HS-27A (cell line): ENCODE data around the gene CEACAM7.
A peak's percentile ranks its signal among the peaks of the same experiment; 100 is the strongest.
"Not testable (repeated sequence)": the region's sequence is repeated elsewhere in the genome, so short reads cannot be mapped to it uniquely, and the experiment has no call there.

Source experiments
- DNase-seq: peaks from one replicate; pipeline ENCODE4 v3.0.0-alpha.2; 2012; ENCODE audit warnings: low read depth, missing footprints

CEACAM7 gene

DNA sequence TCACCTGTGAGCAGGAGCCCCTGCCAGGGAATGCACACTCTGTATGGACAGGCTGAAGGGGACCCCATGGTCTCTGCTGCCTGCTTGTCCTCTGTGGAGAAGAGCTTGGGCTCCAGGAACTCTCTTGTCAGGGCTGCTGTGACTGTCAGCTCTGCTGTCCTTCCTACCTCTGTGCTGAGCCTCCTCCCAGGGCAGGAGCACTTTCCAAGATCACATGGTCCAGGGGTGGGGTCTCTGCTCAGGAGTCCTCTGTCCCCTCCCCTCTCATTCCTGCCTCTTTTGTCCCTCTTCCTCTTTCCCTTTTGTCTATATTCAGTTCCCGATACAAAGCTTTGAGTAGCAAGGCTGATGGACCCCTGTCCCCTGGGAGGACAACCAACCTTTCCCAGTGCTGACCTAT lies at the start of gene CEACAM7:
Gene CEACAM7, minus strand, starts transcription at position 173 of the 400 bp plus-strand sequence. Its CDS starts 105 bp downstream, at position 68.
- no peak for DNase-seq

DNA sequence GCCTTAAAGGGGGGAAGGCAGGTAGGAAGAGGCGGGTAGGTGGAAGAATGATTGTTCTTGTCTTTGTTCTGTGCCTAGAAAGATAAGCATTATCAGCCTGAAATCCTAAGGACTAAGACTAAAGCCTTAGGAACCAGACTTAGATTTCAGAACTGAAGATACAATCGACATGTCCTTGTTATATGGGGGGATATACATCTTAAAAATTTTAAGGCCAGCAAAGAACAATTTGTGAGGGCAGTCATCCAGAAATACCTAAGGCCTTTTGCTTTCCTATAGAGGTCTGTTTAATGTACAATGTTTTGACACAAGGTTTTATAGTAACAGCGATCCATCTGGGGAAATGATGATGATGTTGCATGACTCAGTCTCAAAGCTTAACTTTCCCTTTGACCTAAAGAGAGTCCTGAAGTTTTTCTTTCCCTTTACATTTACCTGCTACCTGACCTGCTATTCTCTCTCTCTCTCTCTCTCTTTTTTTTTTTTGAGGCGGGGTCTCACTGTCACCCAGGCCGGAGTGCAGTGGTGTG lies 47.1 kb upstream of the CEACAM7 start:
- DNase-seq: no peak

DNA sequence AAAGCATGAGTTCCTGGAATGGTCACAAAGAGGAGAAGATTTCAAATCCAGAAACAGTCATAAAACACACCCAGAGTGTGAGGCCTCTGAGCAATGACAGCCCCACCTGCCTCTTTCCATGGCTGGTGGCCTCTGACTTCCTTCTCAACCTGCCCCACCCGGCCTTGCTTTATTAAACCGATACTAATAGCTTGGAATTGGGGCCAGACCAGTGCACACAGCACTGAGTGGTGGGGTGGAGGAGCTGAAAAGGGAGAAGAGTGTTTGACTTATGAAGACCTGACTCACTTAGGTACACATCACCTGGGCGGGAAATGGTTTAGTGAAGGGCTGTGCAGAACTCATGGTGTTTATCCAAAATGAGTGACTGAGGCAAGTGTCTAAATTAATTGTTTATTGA lies 46.5 kb upstream of the CEACAM7 start:
- DNase-seq: no peak

GRCh38 chr19:41734156-41734555 lies 46.1 kb upstream of the CEACAM7 start:
- DNase-seq: no peak

DNA sequence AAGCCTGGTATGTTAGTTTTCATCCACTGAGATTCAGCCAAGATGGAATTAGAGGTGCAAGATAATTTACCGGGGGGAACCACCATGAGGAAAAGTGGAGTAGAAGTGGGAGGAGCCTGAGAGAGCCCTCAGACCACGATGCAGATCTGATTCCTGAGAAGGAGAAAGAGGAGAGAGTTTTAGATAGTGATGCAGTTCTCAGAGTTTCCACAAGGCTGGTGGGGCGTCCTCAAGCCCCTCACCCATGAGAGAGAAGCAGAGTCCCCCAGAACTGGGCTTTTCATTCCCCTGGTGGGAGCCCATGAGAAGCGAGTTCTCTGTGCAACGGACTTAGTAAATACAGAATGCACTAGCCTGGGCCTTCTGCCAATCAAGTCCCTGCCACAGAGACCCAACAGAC lies 38.4 kb upstream of the CEACAM7 start:
- DNase-seq: no peak

- no peak for DNase-seq
These were observed 32.0 kb upstream of the CEACAM7 start for GRCh38 chr19:41720103-41720502.

GRCh38 chr19:41718761-41719160 lies 30.7 kb upstream of the CEACAM7 start:
- no peak for DNase-seq

DNA sequence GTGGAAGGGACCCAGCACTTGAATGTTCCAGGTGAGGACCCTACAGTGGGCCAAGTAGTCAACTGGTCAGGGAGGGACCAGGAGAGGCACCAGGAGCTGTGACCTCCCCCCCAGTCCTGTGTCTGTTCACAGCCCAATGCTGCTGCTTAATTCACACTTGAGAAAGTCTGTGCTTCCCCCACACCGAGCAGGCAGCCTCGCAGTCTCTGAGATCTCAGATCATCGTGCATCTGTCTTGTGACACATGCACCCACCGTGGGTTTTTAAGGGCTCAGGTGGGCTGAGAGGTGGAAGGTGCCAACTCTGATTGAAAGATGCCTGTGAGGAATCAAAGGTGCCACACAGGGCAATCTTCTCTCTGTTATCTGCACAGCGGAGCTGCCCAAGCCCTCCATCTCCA lies 26.5 kb upstream of the CEACAM7 start:
- no peak for DNase-seq

DNA sequence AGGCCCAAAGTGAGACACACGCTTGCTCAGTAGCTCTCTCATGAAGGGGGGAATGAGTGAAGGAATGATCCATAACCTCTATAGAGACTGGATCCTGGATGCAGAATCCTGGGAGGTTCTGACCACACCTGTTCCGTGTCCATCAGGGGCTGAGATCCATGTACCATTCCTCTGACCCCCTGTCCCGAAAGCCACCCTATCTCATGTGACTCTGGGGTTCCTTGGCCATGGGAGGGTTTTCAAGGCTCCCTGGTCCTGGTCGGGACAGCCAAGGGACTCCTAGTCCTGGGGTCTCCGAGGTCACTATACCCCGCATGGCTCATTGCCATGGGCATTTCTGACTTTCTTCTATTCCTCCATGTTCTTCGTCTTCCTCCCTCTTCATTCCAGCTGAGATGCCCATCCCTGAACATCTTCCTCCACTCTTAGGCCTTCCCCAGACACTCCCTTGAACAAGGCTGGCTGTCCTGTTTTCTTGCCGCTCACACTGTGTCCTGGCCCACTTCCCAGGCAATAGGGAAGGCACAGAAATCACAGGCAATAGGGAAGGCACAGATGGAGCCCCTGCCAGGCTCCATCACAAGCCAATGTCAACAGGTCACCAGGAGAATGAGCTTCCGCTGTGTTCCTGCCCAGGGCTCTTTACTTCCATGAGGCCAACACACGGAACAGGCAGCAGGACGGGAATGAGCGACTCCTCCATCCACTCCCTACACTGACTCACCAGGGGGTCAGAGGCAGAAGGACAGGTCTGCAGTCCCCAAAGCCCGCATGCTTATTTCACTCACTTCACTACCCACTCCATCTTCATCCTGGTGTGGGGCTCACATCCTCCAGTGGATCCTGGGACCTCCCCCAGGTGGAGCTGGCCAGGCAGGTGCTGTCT lies 23.5 kb upstream of the CEACAM7 start:
- no peak for DNase-seq

DNA sequence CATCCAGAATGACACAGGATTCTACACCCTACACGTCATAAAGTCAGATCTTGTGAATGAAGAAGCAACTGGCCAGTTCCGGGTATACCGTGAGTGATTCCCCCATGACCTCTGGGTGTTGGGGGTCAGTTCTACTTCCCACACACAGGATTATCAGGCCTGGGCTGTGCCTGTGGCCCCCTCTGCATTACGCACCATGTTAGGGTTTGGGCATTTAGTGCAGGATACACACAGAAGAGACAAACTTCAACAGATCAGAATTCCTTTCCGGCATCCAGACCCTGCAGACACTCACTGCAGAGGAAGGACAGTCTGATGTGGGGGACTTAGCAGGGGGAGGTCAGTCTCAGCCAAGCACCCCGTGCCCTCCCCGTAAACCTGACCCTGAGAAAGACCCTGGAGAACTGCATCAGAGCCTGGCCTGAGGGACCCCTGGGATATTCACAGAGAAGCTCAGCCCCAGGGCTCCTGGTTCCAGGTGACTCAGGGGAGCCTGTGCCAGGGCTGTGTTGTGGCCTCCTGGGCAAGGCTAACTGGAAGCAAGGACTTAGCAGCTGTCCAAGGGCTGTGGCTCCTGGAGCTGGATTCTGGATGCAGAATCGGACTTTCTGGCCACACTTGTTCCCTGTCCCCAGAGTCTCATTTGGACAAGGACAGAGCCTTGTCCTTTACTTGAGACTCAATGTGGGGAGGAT lies 22.0 kb upstream of the CEACAM7 start:
- no peak for DNase-seq

DNA sequence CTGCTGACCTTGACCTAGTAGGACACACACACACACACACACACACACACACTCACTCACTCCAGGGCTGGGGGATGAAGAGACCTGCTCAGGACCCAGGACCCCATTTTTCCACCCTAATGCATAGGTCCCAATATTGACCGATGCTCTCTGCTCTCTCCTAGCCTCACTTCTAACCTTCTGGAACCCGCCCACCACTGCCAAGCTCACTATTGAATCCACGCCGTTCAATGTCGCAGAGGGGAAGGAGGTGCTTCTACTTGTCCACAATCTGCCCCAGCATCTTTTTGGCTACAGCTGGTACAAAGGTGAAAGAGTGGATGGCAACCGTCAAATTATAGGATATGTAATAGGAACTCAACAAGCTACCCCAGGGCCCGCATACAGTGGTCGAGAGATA lies 21.4 kb upstream of the CEACAM7 start:
- not testable (repeated sequence) for DNase-seq

GRCh38 chr19:41708481-41708880 lies 20.4 kb upstream of the CEACAM7 start, which contains the start of gene CEACAM5:
Gene CEACAM5 (plus strand): TSS chr19:41708626. CDS start chr19:41708732, 106 bp downstream.
- no peak for DNase-seq

GRCh38 chr19:41707871-41708371 lies 19.9 kb upstream of the CEACAM7 start:
- no peak for DNase-seq

DNA sequence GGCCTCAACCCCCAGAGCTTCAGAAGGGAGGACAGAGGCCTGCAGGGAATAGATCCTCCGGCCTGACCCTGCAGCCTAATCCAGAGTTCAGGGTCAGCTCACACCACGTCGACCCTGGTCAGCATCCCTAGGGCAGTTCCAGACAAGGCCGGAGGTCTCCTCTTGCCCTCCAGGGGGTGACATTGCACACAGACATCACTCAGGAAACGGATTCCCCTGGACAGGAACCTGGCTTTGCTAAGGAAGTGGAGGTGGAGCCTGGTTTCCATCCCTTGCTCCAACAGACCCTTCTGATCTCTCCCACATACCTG lies 19.4 kb upstream of the CEACAM7 start:
- DNase-seq: no peak

DNA sequence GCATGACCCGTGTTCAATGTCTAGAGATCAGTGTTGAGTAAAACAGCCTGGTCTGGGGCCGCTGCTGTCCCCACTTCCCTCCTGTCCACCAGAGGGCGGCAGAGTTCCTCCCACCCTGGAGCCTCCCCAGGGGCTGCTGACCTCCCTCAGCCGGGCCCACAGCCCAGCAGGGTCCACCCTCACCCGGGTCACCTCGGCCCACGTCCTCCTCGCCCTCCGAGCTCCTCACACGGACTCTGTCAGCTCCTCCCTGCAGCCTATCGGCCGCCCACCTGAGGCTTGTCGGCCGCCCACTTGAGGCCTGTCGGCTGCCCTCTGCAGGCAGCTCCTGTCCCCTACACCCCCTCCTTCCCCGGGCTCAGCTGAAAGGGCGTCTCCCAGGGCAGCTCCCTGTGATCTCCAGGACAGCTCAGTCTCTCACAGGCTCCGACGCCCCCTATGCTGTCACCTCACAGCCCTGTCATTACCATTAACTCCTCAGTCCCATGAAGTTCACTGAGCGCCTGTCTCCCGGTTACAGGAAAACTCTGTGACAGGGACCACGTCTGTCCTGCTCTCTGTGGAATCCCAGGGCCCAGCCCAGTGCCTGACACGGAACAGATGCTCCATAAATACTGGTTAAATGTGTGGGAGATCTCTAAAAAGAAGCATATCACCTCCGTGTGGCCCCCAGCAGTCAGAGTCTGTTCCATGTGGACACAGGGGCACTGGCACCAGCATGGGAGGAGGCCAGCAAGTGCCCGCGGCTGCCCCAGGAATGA lies 18.9 kb upstream of the CEACAM7 start:
- DNase-seq: peak; percentile 20

GRCh38 chr19:41705393-41706174 lies 17.5 kb upstream of the CEACAM7 start:
- no peak for DNase-seq

DNA sequence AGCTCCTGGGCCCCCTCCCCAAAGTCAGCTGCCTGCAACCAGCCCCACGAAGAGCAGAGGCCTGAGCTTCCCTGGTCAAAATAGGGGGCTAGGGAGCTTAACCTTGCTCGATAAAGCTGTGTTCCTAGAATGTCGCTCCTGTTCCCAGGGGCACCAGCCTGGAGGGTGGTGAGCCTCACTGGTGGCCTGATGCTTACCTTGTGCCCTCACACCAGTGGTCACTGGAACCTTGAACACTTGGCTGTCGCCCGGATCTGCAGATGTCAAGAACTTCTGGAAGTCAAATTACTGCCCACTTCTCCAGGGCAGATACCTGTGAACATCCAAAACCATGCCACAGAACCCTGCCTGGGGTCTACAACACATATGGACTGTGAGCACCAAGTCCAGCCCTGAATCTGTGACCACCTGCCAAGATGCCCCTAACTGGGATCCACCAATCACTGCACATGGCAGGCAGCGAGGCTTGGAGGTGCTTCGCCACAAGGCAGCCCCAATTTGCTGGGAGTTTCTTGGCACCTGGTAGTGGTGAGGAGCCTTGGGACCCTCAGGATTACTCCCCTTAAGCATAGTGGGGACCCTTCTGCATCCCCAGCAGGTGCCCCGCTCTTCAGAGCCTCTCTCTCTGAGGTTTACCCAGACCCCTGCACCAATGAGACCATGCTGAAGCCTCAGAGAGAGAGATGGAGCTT lies 15.7 kb upstream of the CEACAM7 start:
- DNase-seq: no peak

- peak; percentile 27 for DNase-seq
These were observed 14.1 kb upstream of the CEACAM7 start for GRCh38 chr19:41702171-41702651.

DNA sequence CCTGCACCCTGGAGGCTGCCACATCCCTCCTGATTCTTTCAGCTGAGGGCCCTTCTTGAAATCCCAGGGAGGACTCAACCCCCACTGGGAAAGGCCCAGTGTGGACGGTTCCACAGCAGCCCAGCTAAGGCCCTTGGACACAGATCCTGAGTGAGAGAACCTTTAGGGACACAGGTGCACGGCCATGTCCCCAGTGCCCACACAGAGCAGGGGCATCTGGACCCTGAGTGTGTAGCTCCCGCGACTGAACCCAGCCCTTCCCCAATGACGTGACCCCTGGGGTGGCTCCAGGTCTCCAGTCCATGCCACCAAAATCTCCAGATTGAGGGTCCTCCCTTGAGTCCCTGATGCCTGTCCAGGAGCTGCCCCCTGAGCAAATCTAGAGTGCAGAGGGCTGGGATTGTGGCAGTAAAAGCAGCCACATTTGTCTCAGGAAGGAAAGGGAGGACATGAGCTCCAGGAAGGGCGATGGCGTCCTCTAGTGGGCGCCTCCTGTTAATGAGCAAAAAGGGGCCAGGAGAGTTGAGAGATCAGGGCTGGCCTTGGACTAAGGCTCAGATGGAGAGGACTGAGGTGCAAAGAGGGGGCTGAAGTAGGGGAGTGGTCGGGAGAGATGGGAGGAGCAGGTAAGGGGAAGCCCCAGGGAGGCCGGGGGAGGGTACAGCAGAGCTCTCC lies 13.5 kb upstream of the CEACAM7 start:
- DNase-seq: no peak
